ENCODE measurements around the gene CLDN19.

- no peak for TF ChIP-seq CTCF (IDR thresholded peaks at IDR 0.05 in 2 of 3, conservative IDR thresholded peaks at IDR 0.05 in 1 of 3; ENCODE audit: borderline replicate concordance in 1 of 3, insufficient read depth in 1 of 3, low read depth in 2 of 3, low read length in 2 of 3)
- TF ChIP-seq FOSL1 (IDR thresholded peaks at IDR 0.05; ENCODE audit: low read depth): no peak
- TF ChIP-seq YY1 (IDR thresholded peaks at IDR 0.05; ENCODE audit: extremely low read depth, insufficient replicate concordance, low read depth, low read length): no peak
- no peak for TF ChIP-seq REST (IDR thresholded peaks at IDR 0.05; ENCODE audit: low read depth)
- no peak for TF ChIP-seq EZH2 (IDR thresholded peaks at IDR 0.05)
- no peak for TF ChIP-seq POLR2A (IDR thresholded peaks at IDR 0.05; ENCODE audit: borderline replicate concordance, extremely low read depth, insufficient read depth, insufficient read length)
- TF ChIP-seq EZH2phosphoT487 (IDR thresholded peaks at IDR 0.05; ENCODE audit: borderline replicate concordance): no peak
- TF ChIP-seq SIN3A (IDR thresholded peaks at IDR 0.05; ENCODE audit: low read depth): no peak
- no peak for TF ChIP-seq RAD21 (IDR thresholded peaks at IDR 0.05; ENCODE audit: low read depth)
- no peak for TF ChIP-seq SP1 (IDR thresholded peaks at IDR 0.05; ENCODE audit: low read depth)
- TF ChIP-seq, protein P1, sequence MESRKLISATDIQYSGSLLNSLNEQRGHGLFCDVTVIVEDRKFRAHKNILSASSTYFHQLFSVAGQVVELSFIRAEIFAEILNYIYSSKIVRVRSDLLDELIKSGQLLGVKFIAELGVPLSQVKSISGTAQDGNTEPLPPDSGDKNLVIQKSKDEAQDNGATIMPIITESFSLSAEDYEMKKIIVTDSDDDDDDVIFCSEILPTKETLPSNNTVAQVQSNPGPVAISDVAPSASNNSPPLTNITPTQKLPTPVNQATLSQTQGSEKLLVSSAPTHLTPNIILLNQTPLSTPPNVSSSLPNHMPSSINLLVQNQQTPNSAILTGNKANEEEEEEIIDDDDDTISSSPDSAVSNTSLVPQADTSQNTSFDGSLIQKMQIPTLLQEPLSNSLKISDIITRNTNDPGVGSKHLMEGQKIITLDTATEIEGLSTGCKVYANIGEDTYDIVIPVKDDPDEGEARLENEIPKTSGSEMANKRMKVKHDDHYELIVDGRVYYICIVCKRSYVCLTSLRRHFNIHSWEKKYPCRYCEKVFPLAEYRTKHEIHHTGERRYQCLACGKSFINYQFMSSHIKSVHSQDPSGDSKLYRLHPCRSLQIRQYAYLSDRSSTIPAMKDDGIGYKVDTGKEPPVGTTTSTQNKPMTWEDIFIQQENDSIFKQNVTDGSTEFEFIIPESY (IDR thresholded peaks at IDR 0.05; ENCODE audit: extremely low read depth, insufficient replicate concordance, low read length): no peak
- no peak for TF ChIP-seq POLR2AphosphoS5 (IDR thresholded peaks at IDR 0.05; ENCODE audit: low read depth, low read length)
Measured at GRCh38 chr1:42742141-42742540, 2.1 kb upstream of the CLDN19 start.
